Measurements from ENCODE around the gene COMMD4. TPM values are rescaled to one million over a fixed set of nuclear protein-coding genes. Genes with fewer than 3 reads are reported as not detected.

The COMMD4 gene
- total RNA-seq, 1 experiment from 2014 or later = 94.3 TPM

DNA sequence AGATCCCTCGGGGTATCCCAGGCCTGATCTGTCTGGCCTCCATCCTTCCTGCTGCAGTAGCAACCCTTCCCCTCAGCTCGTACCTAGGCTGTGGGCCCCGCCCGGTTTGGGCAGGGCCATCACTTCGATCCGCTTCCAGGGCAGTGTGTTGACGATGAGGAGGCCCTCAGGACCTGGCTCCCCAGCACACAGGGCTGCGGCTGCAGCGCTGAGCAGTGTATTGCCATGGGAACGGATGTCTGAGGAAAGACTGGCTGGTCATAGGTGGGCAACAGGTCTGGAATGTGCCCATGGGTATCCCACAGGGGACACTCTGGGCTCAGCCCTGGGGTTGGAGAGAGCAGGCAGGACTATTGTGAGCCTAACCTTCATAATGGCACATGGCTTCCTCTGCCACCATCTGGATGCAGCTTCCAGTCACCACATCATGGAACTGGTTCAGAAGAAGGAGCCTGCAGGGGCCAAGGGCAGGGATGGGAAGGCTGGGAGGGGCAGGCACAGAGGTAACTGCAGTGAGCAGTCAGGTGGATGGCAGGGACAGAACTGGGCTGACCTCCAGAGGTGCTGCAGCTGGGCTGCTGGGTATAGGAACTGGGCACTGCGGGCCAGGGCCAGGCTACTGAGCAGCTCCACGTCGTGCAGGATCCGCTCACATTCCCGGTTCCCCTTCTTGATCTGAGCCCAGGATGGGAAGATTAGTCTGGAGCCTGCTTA lies 23.8 kb downstream of the COMMD4 start:
- Mint-ChIP-seq H3K4me1 (ENCODE audit: low read depth, unreplicated experiment) (no peaks in the 10 kb centered on the region), H3K36me3 (ENCODE audit: insufficient read depth, unreplicated experiment) (peaks cover 13% of the 10 kb centered on the region), H3K27ac (ENCODE audit: unreplicated experiment) (no peak overlapping the region), H3K27me3 (ENCODE audit: insufficient read depth, unreplicated experiment) (no peaks in the 10 kb centered on the region), H3K9me3 (ENCODE audit: unreplicated experiment) (no peaks in the 10 kb centered on the region), H3K4me3 (ENCODE audit: unreplicated experiment) (no peak overlapping the region)
- Histone ChIP-seq H3K27me3 (replicated peaks; ENCODE audit: control insufficient read depth, insufficient read depth, low read length) (no peaks in the 10 kb centered on the region), H3K4me3 (ENCODE audit: low read depth, low read length) (no peak overlapping the region), H3K36me3 (ENCODE audit: control insufficient read depth, insufficient read depth, low read length) (no peaks in the 10 kb centered on the region), H3K4me1 (no peaks in the 10 kb centered on the region), H3K9me3 (no peaks in the 10 kb centered on the region)
- TF ChIP-seq, protein P1, sequence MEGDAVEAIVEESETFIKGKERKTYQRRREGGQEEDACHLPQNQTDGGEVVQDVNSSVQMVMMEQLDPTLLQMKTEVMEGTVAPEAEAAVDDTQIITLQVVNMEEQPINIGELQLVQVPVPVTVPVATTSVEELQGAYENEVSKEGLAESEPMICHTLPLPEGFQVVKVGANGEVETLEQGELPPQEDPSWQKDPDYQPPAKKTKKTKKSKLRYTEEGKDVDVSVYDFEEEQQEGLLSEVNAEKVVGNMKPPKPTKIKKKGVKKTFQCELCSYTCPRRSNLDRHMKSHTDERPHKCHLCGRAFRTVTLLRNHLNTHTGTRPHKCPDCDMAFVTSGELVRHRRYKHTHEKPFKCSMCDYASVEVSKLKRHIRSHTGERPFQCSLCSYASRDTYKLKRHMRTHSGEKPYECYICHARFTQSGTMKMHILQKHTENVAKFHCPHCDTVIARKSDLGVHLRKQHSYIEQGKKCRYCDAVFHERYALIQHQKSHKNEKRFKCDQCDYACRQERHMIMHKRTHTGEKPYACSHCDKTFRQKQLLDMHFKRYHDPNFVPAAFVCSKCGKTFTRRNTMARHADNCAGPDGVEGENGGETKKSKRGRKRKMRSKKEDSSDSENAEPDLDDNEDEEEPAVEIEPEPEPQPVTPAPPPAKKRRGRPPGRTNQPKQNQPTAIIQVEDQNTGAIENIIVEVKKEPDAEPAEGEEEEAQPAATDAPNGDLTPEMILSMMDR (IDR thresholded peaks at IDR 0.05; ENCODE audit: insufficient read depth in 1 of 2, low read depth in 1 of 2, low read length in 1 of 2, severe bottlenecking in 1 of 2, unreplicated experiment in 1 of 2) = no peak
- CTCF ChIA-PET = no interaction called here
- POLR2A ChIA-PET = interaction anchor here (1.0 kb wide), 1 partner anchor 8 kb away, joined by 3 read pairs; no protein-coding TSS in a partner anchor
- intact Hi-C loops (cut with micrococcal nuclease; ENCODE audit: unreplicated experiment) = no loop called here
- DNase-seq = no peak
- no TSS peak for BruUV-seq (replicated peaks)

DNA sequence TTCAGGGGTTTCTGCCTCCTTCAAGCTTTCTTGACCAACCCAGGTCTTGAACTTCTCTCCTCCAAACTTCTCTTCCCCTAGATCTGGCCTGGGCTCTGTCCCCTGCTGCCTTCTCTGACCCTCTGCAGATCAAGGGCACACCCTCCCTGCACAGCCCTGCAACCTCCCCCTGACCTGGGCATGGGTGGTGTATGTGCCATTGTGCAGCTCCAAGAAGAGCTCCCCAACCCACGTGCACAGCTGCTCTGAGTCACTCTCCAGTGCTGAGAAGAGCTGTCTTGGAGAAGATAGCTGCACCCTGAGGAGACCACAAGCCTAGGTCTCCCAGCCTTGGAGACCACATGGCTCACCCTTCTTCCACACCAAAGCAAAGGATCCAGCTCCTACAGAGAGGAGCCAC lies 24.5 kb downstream of the COMMD4 start:
- H3K27ac Mint-ChIP-seq (ENCODE audit: unreplicated experiment) = no peak overlapping the region
- H3K27me3 ChIP-seq (replicated peaks; ENCODE audit: control insufficient read depth, insufficient read depth, low read length) = no peaks in the 10 kb centered on the region
- no peak for DNase-seq
- no peaks in the 10 kb centered on the region for H3K4me1 Mint-ChIP-seq (ENCODE audit: low read depth, unreplicated experiment)
- no peak overlapping the region for H3K4me3 Mint-ChIP-seq (ENCODE audit: unreplicated experiment)
- H3K9me3 ChIP-seq = no peaks in the 10 kb centered on the region
- intact Hi-C loops (cut with micrococcal nuclease; ENCODE audit: unreplicated experiment) = no loop called here
- POLR2A ChIA-PET = no interaction called here
- H3K36me3 Mint-ChIP-seq (ENCODE audit: insufficient read depth, unreplicated experiment) = peaks cover 13% of the 10 kb centered on the region
- no peaks in the 10 kb centered on the region for H3K9me3 Mint-ChIP-seq (ENCODE audit: unreplicated experiment)
- no TSS peak for BruUV-seq (replicated peaks)
- H3K4me1 ChIP-seq = no peaks in the 10 kb centered on the region
- CTCF ChIA-PET = interaction anchor here (0.6 kb wide), 1 partner anchor 426 kb away, joined by 3 read pairs; no protein-coding TSS in a partner anchor
- no peaks in the 10 kb centered on the region for H3K27me3 Mint-ChIP-seq (ENCODE audit: insufficient read depth, unreplicated experiment)
- H3K4me3 ChIP-seq (ENCODE audit: low read depth, low read length) = no peak overlapping the region
- TF ChIP-seq, protein P1 (IDR thresholded peaks at IDR 0.05; ENCODE audit: insufficient read depth in 1 of 2, low read depth in 1 of 2, low read length in 1 of 2, severe bottlenecking in 1 of 2, unreplicated experiment in 1 of 2) = no peak
- H3K36me3 ChIP-seq (ENCODE audit: control insufficient read depth, insufficient read depth, low read length) = no peaks in the 10 kb centered on the region

DNA sequence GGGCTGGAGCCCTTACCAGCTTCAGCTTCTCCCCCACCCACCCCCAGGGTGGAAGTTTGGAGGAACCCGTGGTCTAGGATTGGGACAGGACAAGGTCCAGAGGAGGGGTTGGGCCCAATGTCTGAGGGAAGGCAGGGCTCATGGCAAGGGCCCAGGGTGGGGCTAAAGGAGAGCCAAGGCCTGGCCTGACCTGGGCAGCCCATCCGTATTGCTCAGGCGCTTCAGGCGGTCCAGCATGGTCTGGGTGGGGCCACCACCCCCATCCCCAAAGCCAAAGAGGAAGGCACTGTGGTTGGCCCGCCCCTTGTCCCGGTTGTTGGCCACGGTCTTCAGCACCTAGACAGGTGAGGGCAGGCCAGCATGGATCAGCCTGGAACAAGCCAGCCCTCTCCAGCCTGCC lies 25.0 kb downstream of the COMMD4 start:
- BruUV-seq (replicated peaks) = no TSS peak
- POLR2A ChIA-PET = no interaction called here
- Histone ChIP-seq H3K36me3 (ENCODE audit: control insufficient read depth, insufficient read depth, low read length) (no peaks in the 10 kb centered on the region), H3K9me3 (no peaks in the 10 kb centered on the region), H3K4me3 (ENCODE audit: low read depth, low read length) (no peak overlapping the region), H3K27me3 (replicated peaks; ENCODE audit: control insufficient read depth, insufficient read depth, low read length) (no peaks in the 10 kb centered on the region), H3K4me1 (no peaks in the 10 kb centered on the region)
- CTCF ChIA-PET = interaction anchor here (0.6 kb wide), 1 partner anchor 427 kb away, joined by 3 read pairs; no protein-coding TSS in a partner anchor
- DNase-seq = no peak
- Mint-ChIP-seq H3K27ac (ENCODE audit: unreplicated experiment) (no peak overlapping the region), H3K27me3 (ENCODE audit: insufficient read depth, unreplicated experiment) (no peaks in the 10 kb centered on the region), H3K36me3 (ENCODE audit: insufficient read depth, unreplicated experiment) (peaks cover 13% of the 10 kb centered on the region), H3K4me3 (ENCODE audit: unreplicated experiment) (no peak overlapping the region), H3K4me1 (ENCODE audit: low read depth, unreplicated experiment) (no peaks in the 10 kb centered on the region), H3K9me3 (ENCODE audit: unreplicated experiment) (no peaks in the 10 kb centered on the region)
- intact Hi-C loops (cut with micrococcal nuclease; ENCODE audit: unreplicated experiment) = no loop called here
- TF ChIP-seq, protein P1 (IDR thresholded peaks at IDR 0.05; ENCODE audit: insufficient read depth in 1 of 2, low read depth in 1 of 2, low read length in 1 of 2, severe bottlenecking in 1 of 2, unreplicated experiment in 1 of 2) = no peak
